ENCODE results near the gene MACF1.

- TF ChIP-seq, protein P1, sequence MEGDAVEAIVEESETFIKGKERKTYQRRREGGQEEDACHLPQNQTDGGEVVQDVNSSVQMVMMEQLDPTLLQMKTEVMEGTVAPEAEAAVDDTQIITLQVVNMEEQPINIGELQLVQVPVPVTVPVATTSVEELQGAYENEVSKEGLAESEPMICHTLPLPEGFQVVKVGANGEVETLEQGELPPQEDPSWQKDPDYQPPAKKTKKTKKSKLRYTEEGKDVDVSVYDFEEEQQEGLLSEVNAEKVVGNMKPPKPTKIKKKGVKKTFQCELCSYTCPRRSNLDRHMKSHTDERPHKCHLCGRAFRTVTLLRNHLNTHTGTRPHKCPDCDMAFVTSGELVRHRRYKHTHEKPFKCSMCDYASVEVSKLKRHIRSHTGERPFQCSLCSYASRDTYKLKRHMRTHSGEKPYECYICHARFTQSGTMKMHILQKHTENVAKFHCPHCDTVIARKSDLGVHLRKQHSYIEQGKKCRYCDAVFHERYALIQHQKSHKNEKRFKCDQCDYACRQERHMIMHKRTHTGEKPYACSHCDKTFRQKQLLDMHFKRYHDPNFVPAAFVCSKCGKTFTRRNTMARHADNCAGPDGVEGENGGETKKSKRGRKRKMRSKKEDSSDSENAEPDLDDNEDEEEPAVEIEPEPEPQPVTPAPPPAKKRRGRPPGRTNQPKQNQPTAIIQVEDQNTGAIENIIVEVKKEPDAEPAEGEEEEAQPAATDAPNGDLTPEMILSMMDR (IDR thresholded peaks at IDR 0.05) = no peak
- no peak for TF ChIP-seq POLR2A (IDR thresholded peaks at IDR 0.05; ENCODE audit: low read depth)
- no peak for TF ChIP-seq EP300 (IDR thresholded peaks at IDR 0.05)
Measured at GRCh38 chr1:39462074-39462473, 257.6 kb downstream of the MACF1 start.

Data from esophagus muscularis mucosa (tissue), 4 donors.